ENCODE measurements around the gene OTOP1. TPM values are rescaled to one million over a fixed set of nuclear protein-coding genes. Genes with fewer than 3 reads are reported as not detected.
"Not testable (repeated sequence)": the region's sequence is repeated elsewhere in the genome, so short reads cannot be mapped to it uniquely, and the experiment has no call there.

OTOP1 gene
- total and polyA plus RNA-seq, 10 of the 15 experiments (the other 5 are each of a cell fraction or from before 2014, with no cell fraction given), result not detected

- H3K4me1 ChIP-seq (ENCODE audit: control insufficient read depth, insufficient read depth, low read length); RAD21 ChIA-PET (ENCODE audit: unreplicated experiment); in situ Hi-C loops (cut with MboI); H3K4me2 ChIP-seq (ENCODE audit: control insufficient read depth, insufficient read depth); H4K20me1 ChIP-seq (ENCODE audit: control insufficient read depth, insufficient read depth); H3K9ac ChIP-seq (ENCODE audit: control insufficient read depth, insufficient read depth, low read length); intact Hi-C loops (cut with micrococcal nuclease; ENCODE audit: unreplicated experiment); H2AFZ ChIP-seq (ENCODE audit: control insufficient read depth, low read depth, low read length); SMC1A ChIA-PET (ENCODE audit: uncharacterized antibody, unreplicated experiment); H3K4me3 ChIP-seq; H3K36me3 ChIP-seq (ENCODE audit: control insufficient read depth in 2 of 2, insufficient read depth in 2 of 2, low read length in 1 of 2); H3K27ac ChIP-seq (ENCODE audit: control insufficient read depth, insufficient read depth); POLR2A ChIA-PET; ATAC-seq; H3K27me3 ChIP-seq (replicated peaks in 1 of 2; ENCODE audit: control insufficient read depth in 2 of 2, insufficient read depth in 2 of 2, low read length in 1 of 2); FAIRE-seq; H3K79me2 ChIP-seq (ENCODE audit: control insufficient read depth, insufficient read depth, low read length); DNase-seq (ENCODE audit: low read depth, low spot score); CTCF ChIA-PET; BruUV-seq (replicated peaks); H3K9me3 ChIP-seq (replicated peaks; ENCODE audit: control insufficient read depth, insufficient read depth, low read length): not testable (repeated sequence)
- WGBS (ENCODE audit: insufficient coverage, insufficient replicate concordance, low lambda C conversion rate, missing lambda C conversion rate), result 66% methylated on average over 3 of the region's 11 CpGs
These were observed 85.5 kb downstream of the OTOP1 start for GRCh38 chr4:4141186-4141585.

Other genes starting within 250 kb of the OTOP1 start
- gene TMEM128, start 21.3 kb upstream of the OTOP1 start, total RNA-seq (2014; rRNA removed), result 19.5 and 25.5 TPM in 2 replicates
- gene TMEM128, start 21.3 kb upstream of the OTOP1 start, total RNA-seq (2014; rRNA removed; fragmentation: Illumina TruSeq; extraction: Trizol), result 16.4 and 17.0 TPM in 2 replicates
- 16.1 and 16.9 TPM in 2 replicates for gene TMEM128, start 21.3 kb upstream of the OTOP1 start, total RNA-seq (2021)
- gene TMEM128, start 21.3 kb upstream of the OTOP1 start, polyA plus RNA-seq (2011; rRNA removed), result 44.2 and 56.7 TPM in 2 replicates
- 15.5 and 15.6 TPM in 2 replicates for gene TMEM128, start 21.3 kb upstream of the OTOP1 start, polyA plus RNA-seq (2014; fragmentation: Illumina TruSeq; extraction: Trizol)
- gene TMEM128, start 21.3 kb upstream of the OTOP1 start, polyA plus RNA-seq (2014; fragmentation: Nextera tagmentation; extraction: Ambion mirVana), result 10 to 100 TPM in 1 of 2 experiments, 1 to 10 TPM in 1; 9.3 to 18.2 TPM
- 22.7 and 28.0 TPM in 2 replicates for gene TMEM128, start 21.3 kb upstream of the OTOP1 start, polyA plus RNA-seq (2014; rRNA removed)
- 10 to 100 TPM; 29.0 to 31.8 TPM for gene TMEM128, start 21.3 kb upstream of the OTOP1 start, polyA plus RNA-seq (2016; fragmentation: Nextera tagmentation; extraction: Ambion mirVana)
- 38.2 and 44.5 TPM in 2 replicates for gene LYAR, start 63.2 kb upstream of the OTOP1 start, total RNA-seq (2014; rRNA removed)
- 75.1 and 85.4 TPM in 2 replicates for gene LYAR, start 63.2 kb upstream of the OTOP1 start, total RNA-seq (2014; rRNA removed; fragmentation: Illumina TruSeq; extraction: Trizol)
- gene LYAR, start 63.2 kb upstream of the OTOP1 start, total RNA-seq (2021), result 36.5 and 38.6 TPM in 2 replicates
- gene LYAR, start 63.2 kb upstream of the OTOP1 start, polyA plus RNA-seq (2011; rRNA removed), result 18.6 and 25.3 TPM in 2 replicates
- 81.8 and 82.0 TPM in 2 replicates for gene LYAR, start 63.2 kb upstream of the OTOP1 start, polyA plus RNA-seq (2014; fragmentation: Illumina TruSeq; extraction: Trizol)
- 10 to 100 TPM; 18.3 to 27.2 TPM for gene LYAR, start 63.2 kb upstream of the OTOP1 start, polyA plus RNA-seq (2014; fragmentation: Nextera tagmentation; extraction: Ambion mirVana)
- 37.0 and 42.1 TPM in 2 replicates for gene LYAR, start 63.2 kb upstream of the OTOP1 start, polyA plus RNA-seq (2014; rRNA removed)
- 10 to 100 TPM; 55.6 to 64.4 TPM for gene LYAR, start 63.2 kb upstream of the OTOP1 start, polyA plus RNA-seq (2016; fragmentation: Nextera tagmentation; extraction: Ambion mirVana)
- 3.9 and 4.2 TPM in 2 replicates for gene ZBTB49, start 63.3 kb upstream of the OTOP1 start, total RNA-seq (2014; rRNA removed)
- gene ZBTB49, start 63.3 kb upstream of the OTOP1 start, total RNA-seq (2014; rRNA removed; fragmentation: Illumina TruSeq; extraction: Trizol), result 3.2 and 4.4 TPM in 2 replicates
- gene ZBTB49, start 63.3 kb upstream of the OTOP1 start, total RNA-seq (2021), result 3.0 and 4.4 TPM in 2 replicates
- gene ZBTB49, start 63.3 kb upstream of the OTOP1 start, polyA plus RNA-seq (2011; rRNA removed), result 4.3 and 4.5 TPM in 2 replicates
- gene ZBTB49, start 63.3 kb upstream of the OTOP1 start, polyA plus RNA-seq (2014; fragmentation: Illumina TruSeq; extraction: Trizol), result 4.8 and 5.5 TPM in 2 replicates
- under 1 TPM; 0.37 TPM for gene ZBTB49, start 63.3 kb upstream of the OTOP1 start, polyA plus RNA-seq (2014; fragmentation: Nextera tagmentation; extraction: Ambion mirVana)
- 3.0 and 4.5 TPM in 2 replicates for gene ZBTB49, start 63.3 kb upstream of the OTOP1 start, polyA plus RNA-seq (2014; rRNA removed)
- 1 to 10 TPM; 3.8 to 4.0 TPM for gene ZBTB49, start 63.3 kb upstream of the OTOP1 start, polyA plus RNA-seq (2016; fragmentation: Nextera tagmentation; extraction: Ambion mirVana)
- gene NSG1, start 160.2 kb upstream of the OTOP1 start, total RNA-seq (2014; rRNA removed), result not detected in 2 replicates
- gene NSG1, start 160.2 kb upstream of the OTOP1 start, total RNA-seq (2014; rRNA removed; fragmentation: Illumina TruSeq; extraction: Trizol), result not detected in 2 replicates
- gene NSG1, start 160.2 kb upstream of the OTOP1 start, total RNA-seq (2021), result 0.10 TPM in 1 of 2 replicates, not detected in the other
- 0.03 TPM in 1 of 2 replicates, not detected in the other for gene NSG1, start 160.2 kb upstream of the OTOP1 start, polyA plus RNA-seq (2011; rRNA removed)
- gene NSG1, start 160.2 kb upstream of the OTOP1 start, polyA plus RNA-seq (2014; fragmentation: Illumina TruSeq; extraction: Trizol), result 0.06 TPM in 1 of 2 replicates, not detected in the other
- gene NSG1, start 160.2 kb upstream of the OTOP1 start, polyA plus RNA-seq (2014; fragmentation: Nextera tagmentation; extraction: Ambion mirVana), result not detected
- gene NSG1, start 160.2 kb upstream of the OTOP1 start, polyA plus RNA-seq (2014; rRNA removed), result 0.22 TPM in 1 of 2 replicates, not detected in the other
- gene NSG1, start 160.2 kb upstream of the OTOP1 start, polyA plus RNA-seq (2016; fragmentation: Nextera tagmentation; extraction: Ambion mirVana), result under 1 TPM; 0.15 to 0.19 TPM